DLD1 (cell line): ENCODE data around the gene CAMTA1.

ENCODE experiments used
- in situ Hi-C: cut with HindIII; loops from 2 replicates; pipeline ENCODE4 v1.10.0; 2017; ENCODE audit warnings: low sequenced_read_pairs

The CAMTA1 gene

DNA sequence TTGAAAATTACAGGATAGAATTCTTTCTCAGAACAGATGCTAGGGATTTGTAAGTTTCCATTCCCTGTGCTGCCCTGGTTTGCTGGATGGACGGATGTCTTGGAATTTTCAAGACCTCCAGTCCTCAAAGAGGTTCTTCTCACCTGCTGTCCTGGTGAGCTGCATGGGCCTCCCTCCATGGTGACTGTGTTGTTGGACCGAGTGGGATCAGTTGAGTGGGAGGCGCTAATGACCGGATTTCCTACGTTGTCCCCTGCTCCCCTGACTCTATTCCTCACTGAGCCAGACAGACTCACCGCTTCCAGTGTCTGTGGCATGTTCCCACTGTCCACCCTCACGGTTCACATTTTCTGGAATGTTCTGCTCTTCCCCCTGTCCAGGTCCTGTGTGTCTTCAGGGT, 229.8 kb downstream of the CAMTA1 start:
- in situ Hi-C loops, result no loop called here

DNA sequence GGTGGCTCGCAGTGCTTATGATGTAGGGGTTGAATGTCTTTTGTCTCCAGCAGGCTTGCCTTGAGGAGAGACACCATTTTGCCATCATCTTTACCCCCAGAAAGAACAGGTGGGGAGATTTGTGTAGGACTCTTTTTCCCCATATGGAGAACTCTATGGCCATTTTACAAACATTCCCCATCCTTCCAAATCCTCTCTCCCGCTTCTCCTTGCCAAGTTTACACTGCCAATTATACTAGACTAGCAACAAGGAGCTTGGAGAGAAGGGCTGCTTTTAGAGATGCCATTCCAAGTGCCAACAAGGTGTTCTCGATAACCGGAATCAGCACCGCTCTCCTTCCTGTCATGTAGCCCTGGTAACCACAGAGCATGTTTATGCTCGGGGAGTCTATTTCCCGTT, 233.1 kb downstream of the CAMTA1 start:
- in situ Hi-C loops, result no loop called here

DNA sequence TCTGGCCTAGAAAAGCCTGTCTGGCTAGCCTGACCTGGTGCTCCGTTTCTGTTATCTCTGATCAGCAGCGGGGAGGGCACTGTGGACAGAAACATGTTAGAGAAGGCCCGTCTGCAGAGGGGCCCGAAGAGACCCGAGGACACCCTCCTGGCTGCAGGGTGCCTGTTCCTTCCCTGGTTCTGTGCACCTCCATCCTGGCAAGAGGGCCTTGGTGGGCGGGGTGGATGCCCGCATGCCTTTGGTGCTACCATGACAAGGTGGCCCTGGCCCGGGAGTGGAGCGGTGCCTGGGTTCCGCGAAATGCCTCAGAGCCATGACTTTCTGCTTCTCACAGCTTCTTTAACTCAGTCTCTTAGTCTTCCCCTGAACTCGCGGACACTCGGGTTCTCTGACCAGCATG, 233.6 kb downstream of the CAMTA1 start:
- in situ Hi-C loops, result no loop called here

DNA sequence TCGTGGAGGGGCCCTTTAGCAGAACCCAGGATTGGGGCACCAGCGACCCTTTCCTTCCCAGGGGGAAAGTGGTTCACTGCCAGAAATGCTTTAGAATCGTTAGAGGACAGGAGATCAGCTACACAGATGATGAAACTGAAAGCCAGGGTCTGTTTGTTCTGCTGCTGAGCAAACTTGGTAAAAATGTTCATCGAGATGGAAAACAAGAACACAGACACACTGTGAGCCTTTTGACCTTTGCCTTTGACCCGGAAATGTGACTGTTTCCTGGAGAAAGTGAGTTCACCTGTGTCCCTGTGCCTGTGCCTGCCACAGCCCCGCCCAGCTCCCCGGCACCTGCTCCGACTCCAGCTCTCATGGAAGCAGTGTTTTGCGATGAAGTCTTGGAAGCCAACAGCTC, 234.3 kb downstream of the CAMTA1 start:
- in situ Hi-C loops, result no loop called here

DNA sequence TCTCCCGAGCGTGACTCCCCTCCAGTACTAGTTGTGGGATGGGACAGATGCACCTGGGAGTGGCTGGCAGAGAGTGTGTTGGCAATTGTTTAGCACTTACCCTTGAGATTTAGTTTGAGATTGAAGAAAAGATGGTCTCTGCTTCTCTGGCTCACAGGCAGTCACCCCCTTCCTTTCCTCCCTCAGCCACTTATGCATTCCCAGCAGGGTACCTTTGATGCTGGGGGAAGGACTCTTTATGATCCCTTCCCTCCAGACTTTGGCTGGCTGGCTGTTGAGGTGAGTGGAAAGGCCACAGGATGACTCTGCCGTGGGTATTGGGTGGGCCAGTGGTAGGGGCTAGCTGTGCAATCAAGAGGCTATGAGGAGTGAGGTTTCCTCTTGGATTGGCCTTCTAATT, 236.8 kb downstream of the CAMTA1 start:
- in situ Hi-C loops, result no loop called here

DNA sequence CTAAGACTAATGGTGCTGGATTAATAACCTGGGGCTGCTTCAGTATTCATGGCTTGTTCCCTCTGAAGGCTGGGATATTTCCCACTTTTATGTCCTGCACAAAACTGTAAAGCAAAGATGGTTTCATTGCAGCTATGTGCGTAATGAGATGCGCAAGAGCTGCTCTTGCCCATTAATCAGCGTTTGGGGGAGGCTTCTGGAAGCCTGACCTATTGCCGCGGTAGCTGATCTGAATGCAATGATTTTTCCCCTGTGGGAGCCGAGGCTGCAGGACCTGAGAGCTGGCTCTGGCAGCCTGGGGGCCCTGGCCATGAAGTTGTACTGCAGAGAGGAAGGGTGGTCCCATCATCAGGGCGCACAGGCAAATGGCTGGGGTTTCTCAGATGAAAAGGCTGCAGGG, 239.8 kb downstream of the CAMTA1 start:
- in situ Hi-C loops, result no loop called here

DNA sequence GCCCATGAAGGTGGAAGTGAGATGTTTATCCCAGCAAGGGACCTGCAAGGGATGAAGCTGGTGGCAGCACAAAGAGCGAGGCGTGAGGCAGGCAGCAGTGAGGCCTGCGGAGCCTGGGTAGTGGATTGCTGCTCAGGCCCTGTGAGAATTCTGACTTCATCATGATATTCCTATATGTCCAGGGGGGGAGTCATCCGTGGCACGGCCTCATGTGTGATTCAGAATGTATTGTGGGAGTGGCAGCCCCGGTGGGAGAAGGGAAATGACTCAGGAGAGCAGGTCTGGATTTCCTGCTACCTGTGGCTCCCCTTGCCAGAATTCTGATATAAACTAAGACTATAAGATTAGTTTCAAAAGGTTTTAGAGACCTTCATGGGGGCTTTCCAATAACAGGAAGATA, 240.9 kb downstream of the CAMTA1 start:
- in situ Hi-C loops, result no loop called here

DNA sequence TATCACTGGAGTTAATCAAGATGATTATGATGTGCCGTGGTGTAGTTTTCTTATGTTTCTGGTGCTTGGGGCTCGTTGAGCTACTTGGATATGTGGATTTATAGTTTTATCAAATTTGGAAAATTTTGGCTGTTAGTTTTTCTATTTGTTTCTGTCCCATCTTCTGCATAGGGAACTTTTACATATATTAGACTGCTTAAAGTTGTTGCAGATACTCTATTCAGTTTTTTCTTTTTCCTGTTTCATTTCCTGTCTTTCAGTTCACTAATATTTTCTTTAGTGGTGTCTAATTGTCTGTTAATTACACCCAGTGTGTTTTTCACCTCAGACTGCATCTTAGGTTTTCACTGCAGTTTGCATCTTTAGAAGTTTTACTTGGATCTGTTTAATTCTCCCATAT, 247.7 kb downstream of the CAMTA1 start:
- in situ Hi-C loops, result no loop called here

DNA sequence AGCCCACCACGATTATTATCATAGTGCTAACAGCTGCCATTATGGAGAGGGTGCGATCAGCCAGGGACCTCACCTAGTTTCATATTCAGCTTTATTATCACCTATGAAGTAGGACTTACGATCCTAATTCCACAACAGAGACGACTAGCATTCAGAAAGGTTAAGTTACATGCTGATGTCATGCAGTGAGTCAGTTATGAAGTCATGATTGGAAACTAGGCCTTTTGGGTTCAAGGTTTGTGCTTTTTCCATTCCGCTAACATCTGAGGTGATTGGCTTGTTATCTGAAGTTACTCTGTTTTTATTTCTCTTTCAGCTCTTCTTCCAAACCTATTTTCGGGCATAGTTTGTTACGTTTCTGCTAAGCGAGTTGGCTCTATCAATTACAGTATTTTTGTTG, 251.1 kb downstream of the CAMTA1 start:
- in situ Hi-C loops, result no loop called here

DNA sequence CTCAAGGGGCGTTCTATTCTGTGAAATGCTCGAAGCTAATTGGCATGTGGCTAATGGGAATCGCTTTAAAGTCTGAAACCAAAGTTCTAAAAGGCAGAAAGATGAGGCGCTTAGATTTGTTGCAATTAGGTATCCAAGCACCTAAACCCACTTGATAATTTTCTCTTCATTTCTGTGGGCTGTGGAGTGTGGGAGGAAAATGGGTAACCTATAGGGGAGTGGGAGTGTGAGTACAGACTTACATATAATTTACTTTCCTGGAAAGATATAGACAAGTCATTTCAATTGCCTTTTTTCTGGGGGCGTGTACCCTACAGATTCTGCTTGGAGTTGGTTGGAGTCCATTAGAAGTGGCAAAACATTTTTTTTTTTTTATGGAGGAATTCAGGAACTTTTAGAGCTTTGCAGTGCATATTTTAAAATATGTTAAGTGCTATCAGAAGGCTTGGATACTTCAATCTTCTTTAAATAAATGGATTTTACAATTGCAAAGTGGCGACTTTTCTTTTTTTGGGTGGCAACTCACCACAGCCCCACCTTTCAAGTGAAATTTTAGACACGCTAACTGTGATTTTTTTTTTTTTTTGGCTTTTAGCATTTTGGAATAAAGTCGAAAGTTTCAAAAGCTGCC, 254.5 kb downstream of the CAMTA1 start:
- in situ Hi-C loops, result no loop called here

DNA sequence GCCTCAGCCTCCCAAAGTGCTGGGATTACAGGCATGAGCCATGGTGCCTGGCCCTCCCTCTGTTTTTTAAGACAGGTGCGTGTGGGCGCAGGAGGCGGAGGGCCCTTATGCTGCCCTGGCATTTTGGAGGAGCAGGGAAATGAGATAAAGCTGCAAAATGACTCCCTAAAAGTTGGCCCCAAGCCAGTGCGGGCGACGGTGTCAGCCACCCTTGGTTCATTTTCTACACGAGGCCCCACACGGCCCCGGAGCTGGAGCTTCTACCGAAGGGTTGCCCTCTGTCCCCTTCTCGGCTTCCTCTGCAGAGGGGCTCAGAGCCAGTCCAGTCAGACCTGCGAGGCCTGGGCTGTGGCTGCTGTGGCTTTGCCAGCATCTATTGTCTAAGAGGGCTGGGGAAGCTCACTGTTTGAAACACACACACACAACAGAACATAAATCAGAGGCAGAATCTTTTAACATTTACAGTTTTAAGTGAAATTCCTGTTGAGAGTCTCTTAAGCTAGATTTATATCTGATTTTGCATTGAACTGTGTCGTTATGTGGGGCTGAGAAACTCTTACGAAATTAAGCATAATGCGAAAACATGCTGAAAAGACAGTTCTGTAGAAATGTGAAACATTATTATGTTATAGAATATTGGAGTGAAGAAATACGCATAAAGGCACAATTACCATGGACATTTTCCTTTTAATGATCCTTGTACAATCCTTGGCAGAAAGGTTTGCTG, 255.9 kb downstream of the CAMTA1 start:
- in situ Hi-C loops, result no loop called here

DNA sequence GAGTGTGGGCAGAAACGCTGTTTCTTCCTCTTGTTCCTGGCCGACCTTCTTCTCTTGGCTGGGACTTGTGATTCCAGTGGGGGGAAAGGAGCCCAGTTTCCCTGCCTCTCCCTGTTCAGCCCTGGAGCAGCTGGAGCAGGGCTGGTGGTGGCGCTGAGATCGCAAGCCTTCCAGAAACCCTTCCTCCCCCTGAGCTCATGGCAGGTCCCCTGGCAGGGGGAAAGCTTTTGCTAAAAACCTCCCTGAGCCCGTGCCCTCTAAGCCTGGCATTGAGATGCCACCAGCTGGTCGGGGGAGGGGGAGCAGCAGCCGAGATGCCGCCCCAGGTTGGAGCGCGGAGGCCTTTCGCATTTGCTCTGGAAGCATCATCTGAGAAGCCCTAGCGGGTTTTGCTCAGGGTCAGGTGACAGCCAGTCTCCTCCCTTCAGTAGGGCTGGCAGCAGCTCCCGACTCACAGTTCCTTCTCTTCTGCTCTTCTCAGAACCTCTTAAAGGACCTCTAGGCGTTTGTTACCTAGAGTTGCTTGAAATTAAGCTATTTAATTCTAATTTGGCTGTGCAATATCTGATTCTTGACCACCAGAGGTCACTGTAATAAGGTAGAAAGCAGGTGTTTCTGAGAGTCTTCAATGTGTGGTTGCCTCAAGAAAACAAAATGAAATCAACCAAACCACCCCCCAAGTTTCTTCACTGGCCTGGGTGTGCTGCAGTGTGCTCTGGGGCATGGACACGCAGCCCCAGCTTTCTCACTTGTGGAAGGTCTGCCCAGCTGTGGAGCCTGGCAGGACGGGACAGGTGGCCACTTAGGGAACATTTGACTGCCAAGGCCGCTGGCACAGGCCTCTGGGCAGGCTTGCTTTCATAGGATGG, 257.3 kb downstream of the CAMTA1 start:
- in situ Hi-C loops, result no loop called here

DNA sequence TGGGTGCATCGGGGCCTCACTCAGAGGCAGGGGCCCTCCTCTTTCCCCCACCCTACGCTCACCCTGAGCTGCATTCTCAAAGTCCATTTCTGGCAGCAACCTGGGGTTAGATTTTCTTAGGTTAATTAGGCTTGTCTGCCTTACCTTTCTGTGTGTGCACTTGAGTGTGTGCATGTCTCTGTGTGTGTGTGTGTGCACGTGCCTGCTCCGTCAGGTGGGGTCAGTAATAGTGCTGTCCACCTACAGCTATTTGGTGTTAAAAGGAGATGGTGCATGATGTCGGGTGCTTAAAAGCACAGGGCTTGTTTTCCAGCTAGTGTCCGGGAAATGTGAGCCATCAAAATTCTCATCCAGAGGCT, 257.9 kb downstream of the CAMTA1 start:
- in situ Hi-C loops, result no loop called here

DNA sequence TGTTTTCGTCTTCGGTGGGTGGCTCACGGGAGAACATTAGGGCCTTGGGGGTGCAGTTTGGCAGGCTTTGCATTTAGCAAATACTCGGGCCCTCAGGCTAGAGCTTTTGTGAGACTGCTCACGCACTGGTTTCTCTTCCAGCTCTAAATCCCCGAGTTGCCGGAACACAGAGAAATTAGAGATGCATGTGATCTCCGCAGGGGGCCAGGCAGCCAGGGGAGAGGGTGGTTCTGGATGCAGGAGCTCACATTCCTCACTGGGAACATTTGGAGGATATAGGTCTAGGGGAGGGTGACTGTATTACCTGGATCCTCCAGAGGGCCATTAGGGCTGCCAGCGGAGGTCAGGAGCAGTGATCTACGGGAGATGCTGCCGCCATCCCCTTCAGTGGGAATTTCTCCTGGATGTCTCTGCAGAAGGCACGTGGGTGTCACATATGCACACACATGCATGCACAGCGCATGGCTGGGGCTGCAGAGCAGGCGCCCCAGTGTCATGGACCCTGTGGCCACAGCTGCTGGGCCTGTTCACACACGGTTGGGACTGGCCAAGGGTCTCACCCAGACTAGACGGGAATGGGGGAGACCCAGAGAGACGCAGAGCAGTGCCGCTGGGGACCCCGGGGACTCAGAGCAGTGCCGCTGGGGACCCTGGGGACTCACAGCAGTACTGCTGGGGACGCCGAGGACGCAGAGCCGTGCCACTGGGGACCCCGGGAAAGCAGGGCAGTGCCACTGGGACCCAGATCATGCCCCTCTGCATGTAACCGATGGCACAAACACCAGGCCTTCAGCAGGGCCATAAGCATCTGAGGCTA, 258.7 kb downstream of the CAMTA1 start:
- in situ Hi-C loops, result no loop called here

DNA sequence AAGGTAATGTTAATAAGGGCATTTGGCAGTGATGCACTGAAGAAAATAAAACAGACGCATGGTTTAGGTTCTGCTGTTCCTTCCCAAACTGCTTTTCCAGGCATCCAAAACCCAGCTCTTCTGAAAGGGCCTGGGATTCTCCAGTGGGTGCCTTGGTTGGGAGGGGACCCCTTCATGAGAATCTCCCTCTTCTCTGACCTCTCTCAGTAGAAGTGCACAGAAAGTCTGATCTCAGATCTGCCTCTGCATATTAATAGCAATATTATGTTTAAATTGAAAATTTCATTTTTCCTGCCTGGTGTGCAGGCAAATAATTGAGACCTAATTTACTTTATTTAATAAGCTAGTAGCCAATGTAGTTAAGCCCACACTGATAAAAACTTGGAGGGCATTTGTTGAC, 260.6 kb downstream of the CAMTA1 start:
- in situ Hi-C loops, result no loop called here

DNA sequence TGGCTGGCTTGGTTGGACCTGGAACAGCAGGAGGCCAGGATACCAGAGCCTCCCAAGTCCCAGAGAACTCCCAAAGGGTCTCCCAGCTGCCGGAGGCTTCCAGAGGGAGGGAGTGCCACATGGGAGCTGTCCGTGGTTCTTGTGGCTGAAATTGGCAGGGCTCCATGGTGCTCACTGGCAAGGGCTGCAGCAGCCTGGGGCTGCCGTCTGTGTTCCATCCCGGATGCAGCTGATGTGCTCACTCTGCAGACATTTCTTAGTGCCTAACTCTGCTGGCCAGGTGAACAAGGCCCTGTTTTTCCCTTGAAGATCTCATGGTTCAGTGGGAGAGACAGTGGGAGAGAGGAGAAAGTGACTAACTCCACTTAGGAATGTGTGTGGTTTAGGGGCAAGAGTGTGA, 261.1 kb downstream of the CAMTA1 start:
- in situ Hi-C loops, result no loop called here

DNA sequence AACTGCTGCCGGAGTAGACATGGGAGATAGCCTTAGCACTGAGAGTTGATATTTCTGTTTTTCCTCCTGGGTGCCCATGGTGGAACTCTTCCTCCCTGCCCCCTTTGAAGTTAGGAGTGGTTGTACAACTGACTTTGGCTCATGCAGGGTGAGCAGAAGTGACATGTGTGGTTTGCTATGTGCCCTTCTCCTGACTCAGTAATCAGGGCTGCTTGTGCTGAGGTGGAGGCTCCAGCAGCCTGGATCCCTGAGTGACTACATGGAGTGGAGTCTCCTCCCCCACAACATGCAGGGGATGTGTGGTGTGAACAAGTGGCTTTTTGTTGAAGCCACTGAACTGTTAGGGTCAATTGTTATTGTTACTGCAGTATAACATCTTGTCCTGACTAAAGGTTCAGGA, 261.6 kb downstream of the CAMTA1 start:
- in situ Hi-C loops, result no loop called here

DNA sequence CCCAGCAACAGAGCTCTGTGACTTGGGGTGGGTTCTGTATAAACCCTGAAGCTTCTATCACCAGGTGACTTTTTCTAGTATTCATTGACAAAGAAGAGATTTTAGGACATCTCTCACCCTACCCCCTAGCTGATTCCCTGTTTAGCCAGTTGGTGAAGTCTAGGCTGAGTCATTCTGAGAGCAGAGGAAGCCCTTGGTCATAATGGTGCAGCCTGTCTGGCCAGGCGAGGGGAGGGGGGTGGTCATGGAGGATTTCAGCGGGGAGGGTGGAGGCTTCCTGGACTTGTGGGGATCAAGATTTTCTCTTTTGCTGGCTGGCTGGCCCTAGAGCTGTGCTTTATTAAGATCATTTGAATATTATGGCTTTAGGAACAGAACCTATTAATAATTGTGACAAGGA, 262.6 kb downstream of the CAMTA1 start:
- in situ Hi-C loops, result no loop called here

DNA sequence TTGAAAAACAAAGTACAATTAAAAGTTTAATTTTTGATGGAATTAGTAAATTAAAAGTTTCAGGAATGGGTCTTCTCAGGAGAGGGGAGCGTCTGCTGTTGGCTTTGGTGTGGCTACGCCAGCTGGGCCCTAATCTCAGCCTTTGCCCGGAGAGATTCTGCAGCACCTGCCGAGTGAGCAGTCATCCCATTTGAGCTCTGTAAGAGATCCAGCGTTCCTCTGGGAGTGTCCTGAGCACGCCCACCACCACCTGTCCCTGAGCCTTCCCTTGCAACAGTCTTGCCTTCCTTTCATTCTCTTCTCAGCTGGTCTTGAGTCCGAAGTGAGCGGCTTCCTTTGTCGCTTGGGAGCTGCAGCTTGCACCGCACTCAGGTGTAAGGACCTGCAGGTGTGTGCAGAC, 263.1 kb downstream of the CAMTA1 start:
- in situ Hi-C loops, result no loop called here

DNA sequence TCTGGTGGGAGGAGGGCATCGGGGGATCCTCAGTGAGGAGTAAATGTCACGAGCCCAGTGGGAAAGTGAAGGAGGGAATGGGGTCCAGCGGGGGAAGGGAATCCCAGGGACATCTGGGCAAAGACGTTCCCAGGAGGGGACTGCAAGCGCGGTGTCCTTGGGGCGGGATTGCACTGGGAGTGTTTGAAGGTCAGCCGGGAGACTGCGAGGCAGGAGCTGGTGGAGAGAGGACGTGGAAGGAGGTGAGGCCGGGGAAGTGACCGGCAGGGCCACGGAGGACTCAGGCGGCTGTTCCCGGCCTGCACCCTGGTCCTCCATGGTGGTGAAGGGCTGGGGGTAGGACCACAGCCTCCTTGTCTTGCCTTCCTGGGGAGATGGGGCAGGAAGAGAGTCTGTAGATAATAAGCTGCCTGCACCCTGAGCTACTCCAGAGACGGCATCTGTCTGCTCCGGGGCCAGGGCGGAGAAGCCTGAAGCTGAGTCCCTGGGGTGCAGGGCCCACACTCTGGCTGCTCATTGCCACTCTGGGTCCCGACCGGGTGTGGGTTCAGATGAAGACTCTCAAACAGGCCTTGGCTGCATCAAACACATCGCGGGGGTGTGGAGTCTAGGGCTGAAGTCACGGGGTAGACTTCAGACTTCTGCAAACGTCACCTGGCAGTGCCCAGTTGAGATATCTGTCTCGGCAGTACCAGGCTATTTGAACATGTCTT, 264.8 kb downstream of the CAMTA1 start:
- in situ Hi-C loops, result no loop called here
